Activated CD4-positive, alpha-beta T cell treated with anti-CD3 and anti-CD28 coated beads, Interleukin-2, amount 50 U/mL, for 24 hours (primary cell): ENCODE measurements around the gene MICAL3.

Source experiments
- DNase-seq, 2 donors: peaks; one replicate each; pipeline ENCODE4 v3.0.0-alpha.2; 2020; ENCODE audit warnings: low read depth in 1 of 2, low spot score in 1 of 2

MICAL3 gene

DNA sequence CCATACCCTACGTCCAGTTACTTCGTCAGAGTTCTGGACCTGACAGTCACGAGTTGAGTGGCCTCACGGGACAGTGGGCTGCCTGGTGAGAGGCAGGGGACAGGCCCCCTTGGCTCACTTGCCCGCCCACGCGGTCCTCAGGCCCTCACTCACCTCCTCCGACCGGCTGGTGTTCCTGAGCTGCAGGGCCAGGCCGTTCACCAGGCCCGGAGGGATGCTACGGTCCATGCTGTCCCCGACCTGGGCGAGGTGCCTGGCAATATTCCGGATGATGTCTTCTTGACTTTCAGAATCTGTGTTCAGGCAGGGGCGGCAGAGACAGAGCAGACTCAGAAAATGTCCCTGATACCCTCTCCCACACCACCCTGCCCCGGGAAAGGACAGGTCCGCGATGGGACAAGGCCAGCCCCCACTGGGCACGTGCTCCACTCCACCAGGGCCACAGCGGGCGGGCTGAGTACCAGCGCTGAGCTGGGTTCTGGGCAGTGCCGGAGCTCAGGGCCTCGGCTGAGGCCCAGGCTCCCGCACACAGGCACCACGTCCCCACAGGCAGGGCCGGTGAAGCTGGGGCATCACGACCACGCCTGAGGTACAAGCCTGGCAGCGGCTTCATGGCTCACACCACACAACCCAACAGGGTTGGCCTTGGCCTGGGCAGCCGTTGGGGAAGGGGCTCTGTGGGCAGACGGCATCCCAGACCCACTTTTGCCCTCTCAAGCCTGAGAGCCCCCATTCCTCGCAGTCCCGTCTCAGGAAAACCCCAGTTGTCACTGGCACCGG, 285.0 kb downstream of the MICAL3 start:
- no peak for DNase-seq

- DNase-seq: no peak
Measured at GRCh38 chr22:17738386-17739128, 285.8 kb downstream of the MICAL3 start.
